GM12878 (cell line): ENCODE measurements around the gene ACTL8. TPM values are rescaled to one million over a fixed set of nuclear protein-coding genes. Genes with fewer than 3 reads are reported as not detected.

Experiments used
- ATAC-seq: fragments of 200-7000 bp; cut with Tn5 transposase; 3 replicates; pipeline ENCODE4 v1.9.1; 2020; ENCODE audit warnings: mild to moderate bottlenecking, moderate library complexity
- BruUV-seq: library from RNA; stranded (reverse); fragments of 400-500 nt; replicated peaks from 2 replicates; lab custom pipeline; 2021; lab: Mats Ljungman, UMichigan
- CTCF ChIA-PET: fragments of 300-600 bp; sonication (Branson Sonifier 250); formaldehyde crosslinking; extraction: SDS; loops from one replicate; lab custom pipeline; 2021; ENCODE audit warnings: inconsistent platforms; lab: Yijun Ruan, JAX
- POLR2A ChIA-PET: fragments of 350-600 bp; formaldehyde crosslinking; extraction: SDS; loops from one replicate; lab custom pipeline; 2021; ENCODE audit warnings: inconsistent platforms; lab: Charles Lee
- RAD21 ChIA-PET: fragments of 300-600 bp; sonication (Branson Sonifier 250); formaldehyde crosslinking; loops from one replicate; lab custom pipeline; 2023; ENCODE audit warnings: antibody characterized with exemption; ENCODE audit not compliant: unreplicated experiment; lab: Charles Lee
- SMC1A ChIA-PET: fragments of 300-600 bp; sonication (Branson Sonifier 250); formaldehyde crosslinking; loops from one replicate; lab custom pipeline; 2023; ENCODE audit not compliant: unreplicated experiment, uncharacterized antibody; lab: Charles Lee
- DNase-seq: peaks from one replicate; pipeline ENCODE4 v3.0.0-alpha.2; 2011; ENCODE audit warnings: low read depth, low spot score
- FAIRE-seq: peaks from 3 replicates; lab custom pipeline; 2011; peaks lifted over from hg19 to GRCh38; lab: Jason Lieb, UNC
- H2AFZ ChIP-seq: 2 replicates; pipeline ENCODE4 v1.6.0; 2011; ENCODE audit warnings: low read depth, low read length, control low read depth; ENCODE audit not compliant: control insufficient read depth
- H3K27ac ChIP-seq: 2 replicates; pipeline ENCODE4 v1.5.1; 2011; ENCODE audit warnings: control low read depth; ENCODE audit not compliant: control insufficient read depth, insufficient read depth
- H3K27me3 ChIP-seq, 2 experiments: replicated peaks in 1 of 2; 2 replicates each; pipeline versions ENCODE4 v1.6.0 to v1.6.1; 2011; ENCODE audit warnings: low read length in 1 of 2; ENCODE audit not compliant: control insufficient read depth in 2 of 2, insufficient read depth in 2 of 2
- H3K36me3 ChIP-seq, 2 experiments: 2 replicates each; pipeline ENCODE4 v1.5.1; 2011; ENCODE audit warnings: low read length in 1 of 2; ENCODE audit not compliant: control insufficient read depth in 2 of 2, insufficient read depth in 2 of 2
- H3K4me1 ChIP-seq: 2 replicates; pipeline ENCODE4 v1.6.1; 2011; ENCODE audit warnings: mild to moderate bottlenecking, low read length, moderate library complexity, mixed read lengths; ENCODE audit not compliant: control insufficient read depth, insufficient read depth
- H3K4me2 ChIP-seq: 2 replicates; pipeline ENCODE4 v1.6.0; 2011; ENCODE audit warnings: control low read depth; ENCODE audit not compliant: control insufficient read depth, insufficient read depth
- H3K4me3 ChIP-seq: fragments of 200-600 bp; sonication (generic); 2 replicates; pipeline ENCODE4 v1.5.1; 2016
- H3K79me2 ChIP-seq: 2 replicates; pipeline ENCODE4 v1.6.0; 2011; ENCODE audit warnings: low read length; ENCODE audit not compliant: control insufficient read depth, insufficient read depth
- H3K9ac ChIP-seq: 2 replicates; pipeline ENCODE4 v1.8.0; 2011; ENCODE audit warnings: low read length, control low read depth, mixed read lengths; ENCODE audit not compliant: control insufficient read depth, insufficient read depth
- H3K9me3 ChIP-seq: replicated peaks from 3 replicates; pipeline ENCODE4 v1.5.1; 2011; ENCODE audit warnings: mild to moderate bottlenecking, low read length; ENCODE audit not compliant: control insufficient read depth, insufficient read depth
- H4K20me1 ChIP-seq: 2 replicates; pipeline ENCODE4 v1.6.0; 2011; ENCODE audit not compliant: control insufficient read depth, insufficient read depth
- ATF7 ChIP-seq: fragments of 450-650 bp; IDR thresholded peaks from 2 replicates; pipeline ENCODE4 v1.6.1; 2016; ENCODE audit warnings: low read depth, mild to moderate bottlenecking
- CEBPZ ChIP-seq: fragments of 150-350 bp; IDR thresholded peaks from 2 replicates; pipeline ENCODE4 v1.6.1; 2016; ENCODE audit warnings: low read depth, low read length
- CHD2 ChIP-seq: IDR thresholded peaks from 2 replicates; pipeline ENCODE4 v1.6.1; 2011; ENCODE audit warnings: low read depth, low read length, improper control_type of control experiment, borderline replicate concordance
- EGR1 ChIP-seq, 2 experiments: IDR thresholded peaks; 1 replicate in 1 of 2; 2 replicates in 1 of 2; pipeline ENCODE4 v1.6.1; 2011 to 2012; ENCODE audit warnings: low read depth in 2 of 2, low read length in 2 of 2, borderline replicate concordance in 1 of 2, mild to moderate bottlenecking in 1 of 2, moderate library complexity in 1 of 2
- GABPA ChIP-seq: IDR thresholded peaks from 2 replicates; pipeline ENCODE4 v1.6.1; 2014; ENCODE audit warnings: antibody characterized with exemption, low read depth, mild to moderate bottlenecking, inconsistent platforms
- KLF5 ChIP-seq: fragments of 450-650 bp; IDR thresholded peaks from 2 replicates; pipeline ENCODE4 v1.6.1; 2014; ENCODE audit warnings: mild to moderate bottlenecking; ENCODE audit not compliant: partially characterized antibody
- MEF2A ChIP-seq: IDR thresholded peaks from 2 replicates; pipeline ENCODE4 v1.6.1; 2011; ENCODE audit warnings: low read depth, mild to moderate bottlenecking, low read length, moderate library complexity; ENCODE audit not compliant: insufficient read depth
- PAX8 ChIP-seq: fragments of 450-650 bp; IDR thresholded peaks from 2 replicates; pipeline ENCODE4 v1.6.1; 2017; ENCODE audit warnings: mild to moderate bottlenecking, moderate library complexity
- SIX5 ChIP-seq: IDR thresholded peaks from 2 replicates; pipeline ENCODE4 v1.6.1; 2011; ENCODE audit warnings: mild to moderate bottlenecking, low read depth, low read length, moderate library complexity; ENCODE audit not compliant: severe bottlenecking
- TAF1 ChIP-seq: IDR thresholded peaks from 2 replicates; pipeline ENCODE4 v1.6.1; 2011; ENCODE audit warnings: mild to moderate bottlenecking, low read depth, low read length, borderline replicate concordance
- TBL1XR1 ChIP-seq: IDR thresholded peaks from 2 replicates; pipeline ENCODE4 v1.6.1; 2012; ENCODE audit warnings: low read depth, low read length, improper control_type of control experiment
- TCF12 ChIP-seq: IDR thresholded peaks from 2 replicates; pipeline ENCODE4 v1.6.1; 2011; ENCODE audit warnings: low read depth, mild to moderate bottlenecking, low read length
- ZBED1 ChIP-seq: IDR thresholded peaks from 2 replicates; pipeline ENCODE4 v1.6.1; 2016; ENCODE audit warnings: borderline replicate concordance
- WGBS: methylation state at CpG from one replicate; pipeline ENCODE4 v1.1.6; 2016; ENCODE audit warnings: low lambda C conversion rate; ENCODE audit not compliant: insufficient replicate concordance, insufficient coverage; ENCODE audit errors: missing lambda C conversion rate; 5-methylcytosine and 5-hydroxymethylcytosine counted together
- in situ Hi-C: fragments of 300-500 bp; cut with MboI; formaldehyde crosslinking; loops from 9 replicates; pipeline ENCODE4 v1.14.3; 2018; ENCODE audit warnings: mixed read lengths
- intact Hi-C: fragments of 100-400 bp; cut with micrococcal nuclease; formaldehyde crosslinking; loops from one replicate; pipeline ENCODE4 v1.14.2; 2022; ENCODE audit not compliant: unreplicated experiment
- polyA plus RNA-seq, 11 experiments: library from polyadenylated mRNA; depleted of rRNA in 4 of 11; unstranded in 6 of 11; stranded (reverse) in 5 of 11; fragments of >200 nt; fragmentation: Nextera tagmentation in 4 of 11; fragmentation: Illumina TruSeq in 1 of 11; extraction: Ambion mirVana in 4 of 11; extraction: Trizol in 1 of 11; gene quantifications; 1 replicate in 1 of 11; 2 replicates in 10 of 11; pipeline versions ENCODE4 v1.2.1 to v1.2.3, GENCODE V29; 2011 to 2016; ENCODE audit warnings: inconsistent platforms in 2 of 11, missing spikeins in 2 of 11, low read depth in 1 of 11
- total RNA-seq, 4 experiments: library from RNA; depleted of rRNA in 3 of 4; stranded (reverse); fragments of >200 nt in 3 of 4; fragmentation: Illumina TruSeq in 1 of 4; extraction: Trizol in 1 of 4; gene quantifications; 2 replicates each; pipeline versions ENCODE4 v1.2.1 to v1.2.3, GENCODE V29; 2013 to 2021
- TF ChIP-seq, protein P1 (sequence below): IDR thresholded peaks from 2 replicates; pipeline ENCODE4 v1.6.1; 2011; ENCODE audit warnings: borderline replicate concordance, low read depth, mild to moderate bottlenecking, moderate library complexity, mixed read lengths, low read length; ENCODE audit not compliant: insufficient read depth; ENCODE audit errors: extremely low read length

Gene ACTL8
- total and polyA plus RNA-seq, 10 of the 15 experiments (the other 5 are each of a cell fraction or from before 2014, with no cell fraction given), result 0.05 to 0.27 TPM; not detected in 8

DNA sequence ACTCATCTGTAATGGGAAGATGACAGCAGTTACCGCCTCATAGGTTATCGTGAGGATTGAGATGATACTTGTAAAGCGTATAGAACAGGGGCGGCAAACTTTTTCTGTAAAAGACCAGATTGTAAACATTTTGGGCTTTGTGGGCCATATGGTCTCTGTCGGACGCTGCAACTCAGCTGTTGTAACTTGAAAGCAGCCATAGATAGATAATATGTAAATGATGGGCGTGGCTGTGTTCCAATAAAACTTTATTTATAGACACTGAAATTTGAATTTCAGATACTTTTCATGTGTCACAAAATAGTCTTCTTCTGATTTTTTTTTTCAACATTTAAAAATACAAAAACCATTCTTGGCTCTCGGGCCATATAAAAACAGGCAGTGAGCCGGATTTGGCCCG, 15.8 kb downstream of the ACTL8 start:
- ATAC-seq, result no peak
- Histone ChIP-seq H3K4me3 (no peak overlapping the region), H3K4me2 (no peak overlapping the region), H3K9ac (no peak overlapping the region), H3K9me3 (no peaks in the 10 kb centered on the region), H2AFZ (no peak overlapping the region), H3K36me3 (no peaks in the 10 kb centered on the region), H3K27ac (no peak overlapping the region), H3K79me2 (no peaks in the 10 kb centered on the region), H3K27me3 (peaks cover 0 to 5% of the 10 kb centered on the region in 2 experiments; a peak in 2 of 4 replicates), H3K4me1 (no peaks in the 10 kb centered on the region), H4K20me1 (no peaks in the 10 kb centered on the region)
- ChIA-PET POLR2A (no interaction called here), RAD21 (no interaction called here), SMC1A (no interaction called here), CTCF (no interaction called here)
- WGBS, result 51% methylated on average over 10 of the region's 10 CpGs
- TF ChIP-seq ZBED1, result no peak
- TF ChIP-seq TBL1XR1, result no peak
- TF ChIP-seq GABPA, result no peak
- TF ChIP-seq, protein P1, sequence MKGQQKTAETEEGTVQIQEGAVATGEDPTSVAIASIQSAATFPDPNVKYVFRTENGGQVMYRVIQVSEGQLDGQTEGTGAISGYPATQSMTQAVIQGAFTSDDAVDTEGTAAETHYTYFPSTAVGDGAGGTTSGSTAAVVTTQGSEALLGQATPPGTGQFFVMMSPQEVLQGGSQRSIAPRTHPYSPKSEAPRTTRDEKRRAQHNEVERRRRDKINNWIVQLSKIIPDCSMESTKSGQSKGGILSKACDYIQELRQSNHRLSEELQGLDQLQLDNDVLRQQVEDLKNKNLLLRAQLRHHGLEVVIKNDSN, result no peak
- TF ChIP-seq KLF5, result no peak
- no peak for TF ChIP-seq EGR1 (IDR thresholded peaks at IDR 0.05; ENCODE audit: borderline replicate concordance in 1 of 2, low read depth in 2 of 2, low read length in 2 of 2)
- no peak for TF ChIP-seq TAF1
- no peak for TF ChIP-seq TCF12
- TF ChIP-seq SIX5, result no peak
- TF ChIP-seq ATF7, result no peak
- TF ChIP-seq MEF2A, result no peak
- TF ChIP-seq PAX8, result no peak
- no peak for TF ChIP-seq CHD2
- TF ChIP-seq CEBPZ, result no peak
- DNase-seq, result no peak
- no TSS peak for BruUV-seq
- in situ Hi-C loops, result no loop called here
- intact Hi-C loops, result no loop called here
- no peak for FAIRE-seq
